Stimulated activated CD8-positive, alpha-beta memory T cell treated with anti-CD3 and anti-CD28 coated beads, Interleukin-12 subunit alpha, Interleukin-12 subunit beta, amount 100 ng/mL, for 1 hour (primary cell): ENCODE results near the gene MTUS2.
"Not testable (repeated sequence)": the region's sequence is repeated elsewhere in the genome, so short reads cannot be mapped to it uniquely, and the experiment has no call there.

Experiments used
- DNase-seq: peaks from one replicate; pipeline ENCODE4 v3.0.0-alpha.2; 2020; ENCODE audit warnings: low read depth

Gene MTUS2

GRCh38 chr13:29164116-29164515 is 344.0 kb downstream of the MTUS2 start:
- DNase-seq: no peak

GRCh38 chr13:29165216-29165615 is 345.1 kb downstream of the MTUS2 start:
- no peak for DNase-seq

GRCh38 chr13:29165840-29166239 is 345.7 kb downstream of the MTUS2 start:
- no peak for DNase-seq

DNA sequence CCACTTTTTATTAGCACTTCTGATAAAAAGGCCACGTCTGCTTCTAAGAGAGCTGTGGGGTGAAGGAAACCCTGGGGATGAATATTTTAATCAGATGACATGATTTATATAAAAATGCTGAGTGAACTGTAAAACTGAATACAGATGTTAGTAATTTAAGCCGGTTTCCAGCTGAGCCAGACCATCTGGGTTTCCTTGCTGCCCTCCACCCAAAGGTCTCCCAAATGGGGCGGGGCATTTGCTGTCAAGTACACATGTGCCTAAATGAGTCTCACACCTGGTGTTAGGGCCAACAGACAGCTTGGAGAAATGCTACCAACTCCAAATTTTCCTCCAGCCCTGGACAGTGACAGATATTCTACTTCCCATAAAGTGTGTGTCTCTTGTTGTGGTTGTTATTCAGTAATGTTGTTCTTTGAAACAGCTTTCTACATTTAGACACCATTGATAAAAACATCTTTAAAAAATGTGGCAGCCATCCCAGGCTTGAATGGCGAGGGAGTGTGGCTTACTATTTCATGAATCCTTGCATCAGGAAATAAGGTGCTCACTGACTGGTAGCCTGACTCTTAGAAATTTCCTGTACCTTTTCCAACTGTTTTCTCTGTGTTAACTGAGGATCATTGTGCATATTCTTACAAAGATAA is 350.4 kb downstream of the MTUS2 start:
- no peak for DNase-seq

- no peak for DNase-seq
Measured at GRCh38 chr13:29171244-29171643, 351.1 kb downstream of the MTUS2 start.

DNA sequence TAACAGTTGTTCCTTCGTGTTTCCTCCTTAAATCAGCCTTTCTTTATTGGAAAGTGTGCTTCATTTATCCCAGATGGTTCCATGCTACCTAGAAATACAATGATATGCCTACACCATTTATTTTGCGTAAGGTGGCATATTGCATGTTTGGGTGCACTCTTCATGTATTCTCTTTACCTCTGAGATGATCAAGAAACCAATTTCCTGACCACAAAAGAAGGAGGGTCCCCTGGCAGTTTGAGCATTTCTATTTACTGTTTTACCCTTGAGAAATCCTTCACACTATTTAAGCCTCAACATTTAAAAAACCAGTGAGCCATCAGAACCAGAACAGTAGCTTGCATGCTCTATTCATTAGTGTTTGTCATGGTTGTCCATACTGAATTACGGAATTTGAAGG is 354.0 kb downstream of the MTUS2 start:
- DNase-seq: no peak

- DNase-seq: no peak
Measured at GRCh38 chr13:29175250-29175873, 355.2 kb downstream of the MTUS2 start.

DNA sequence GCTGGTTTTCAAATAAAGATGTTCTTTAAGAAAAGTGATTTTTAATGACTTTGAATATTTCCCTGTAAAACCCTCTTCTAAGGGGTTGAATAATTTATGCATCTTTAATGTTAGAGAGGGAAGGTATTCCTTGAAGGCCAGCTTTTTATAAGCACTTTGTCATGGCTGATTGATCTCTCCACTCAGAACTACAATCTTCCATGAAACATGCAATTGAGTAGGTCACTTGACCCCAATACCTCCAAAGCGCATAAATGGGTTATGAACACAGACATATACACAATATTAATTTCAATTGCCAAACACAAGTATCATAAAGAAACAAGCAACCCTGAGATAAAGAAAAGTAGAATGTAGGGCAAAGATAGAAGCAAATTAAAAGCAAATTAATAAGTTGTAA is 359.9 kb downstream of the MTUS2 start:
- no peak for DNase-seq

- no peak for DNase-seq
Measured at GRCh38 chr13:29182216-29182615, 362.1 kb downstream of the MTUS2 start.

DNA sequence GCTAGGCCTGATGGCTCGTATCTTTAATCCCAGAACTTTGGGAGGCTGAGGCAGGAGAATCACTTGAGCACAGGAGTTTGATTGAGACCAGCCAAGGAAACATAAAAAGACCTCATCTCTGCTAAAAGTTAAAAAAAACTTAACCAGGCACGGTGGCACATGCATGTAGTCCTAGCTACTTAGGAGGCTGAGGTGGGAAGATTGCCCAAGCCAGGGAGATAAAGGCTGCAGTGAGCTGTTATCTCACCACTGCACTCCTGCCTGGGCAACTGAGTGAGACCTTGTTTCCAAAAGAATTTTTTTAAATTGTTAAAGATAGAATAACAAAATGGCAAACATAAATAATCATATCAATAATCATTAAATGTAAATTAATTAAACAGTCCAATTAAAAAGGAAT is 365.8 kb downstream of the MTUS2 start:
- no peak for DNase-seq

DNA sequence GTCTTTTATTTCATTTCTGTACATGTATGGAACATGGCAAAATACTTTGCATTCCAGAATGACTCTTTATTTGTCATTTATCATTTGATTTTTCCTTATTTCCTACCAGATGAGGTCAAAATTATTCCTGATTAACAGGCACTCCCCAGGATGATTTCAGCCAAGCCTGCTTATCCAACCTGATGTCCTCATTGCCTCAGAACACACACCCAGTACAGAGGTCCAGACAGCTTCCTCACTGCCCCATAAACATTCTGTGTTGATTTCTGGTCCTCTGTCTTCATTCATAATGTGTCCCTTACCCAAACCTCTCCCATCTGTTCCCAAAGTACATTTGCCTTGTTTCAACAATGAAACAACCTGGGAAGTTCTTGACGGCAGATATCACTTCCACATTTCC is 367.4 kb downstream of the MTUS2 start:
- no peak for DNase-seq

- DNase-seq: no peak
Measured at GRCh38 chr13:29190298-29190697, 370.2 kb downstream of the MTUS2 start.

DNA sequence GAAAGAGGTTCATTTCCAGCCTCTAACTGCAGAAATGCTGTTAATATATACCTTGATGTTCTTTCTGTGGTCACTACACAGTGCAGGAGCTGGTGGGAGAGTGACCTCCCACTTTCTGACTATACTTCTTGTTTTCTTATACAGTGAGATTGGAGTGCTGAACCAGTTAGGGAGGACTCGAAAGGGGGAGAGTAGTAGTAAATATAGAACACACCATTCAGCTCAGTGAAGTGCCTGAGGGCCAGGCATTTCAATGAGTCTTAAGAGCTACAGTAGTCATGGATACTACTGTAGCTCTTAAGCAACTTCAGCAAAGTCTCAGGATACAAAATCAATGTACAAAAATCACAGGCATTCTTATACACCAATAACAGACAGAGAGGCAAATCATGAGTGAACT is 372.9 kb downstream of the MTUS2 start:
- DNase-seq: no peak

DNA sequence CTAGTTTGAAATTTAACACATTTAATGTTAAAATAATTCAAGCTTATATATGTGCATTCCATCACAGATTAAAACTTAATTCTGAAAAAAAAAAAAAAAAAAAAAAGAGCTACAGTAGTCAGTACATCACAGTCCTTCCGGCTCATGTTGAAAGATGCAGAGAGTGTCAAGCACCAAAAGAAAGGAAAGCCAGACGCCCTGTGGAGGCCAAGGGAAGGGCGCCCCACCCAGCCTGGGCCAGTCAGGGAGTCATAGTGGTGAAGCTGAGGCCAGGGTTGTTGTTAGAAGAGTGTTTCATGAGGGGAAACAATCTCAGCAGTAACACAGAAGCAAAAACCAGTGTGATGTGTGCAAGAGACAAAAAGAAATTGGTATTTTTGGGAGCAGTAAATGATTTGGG is 375.3 kb downstream of the MTUS2 start:
- no peak for DNase-seq

DNA sequence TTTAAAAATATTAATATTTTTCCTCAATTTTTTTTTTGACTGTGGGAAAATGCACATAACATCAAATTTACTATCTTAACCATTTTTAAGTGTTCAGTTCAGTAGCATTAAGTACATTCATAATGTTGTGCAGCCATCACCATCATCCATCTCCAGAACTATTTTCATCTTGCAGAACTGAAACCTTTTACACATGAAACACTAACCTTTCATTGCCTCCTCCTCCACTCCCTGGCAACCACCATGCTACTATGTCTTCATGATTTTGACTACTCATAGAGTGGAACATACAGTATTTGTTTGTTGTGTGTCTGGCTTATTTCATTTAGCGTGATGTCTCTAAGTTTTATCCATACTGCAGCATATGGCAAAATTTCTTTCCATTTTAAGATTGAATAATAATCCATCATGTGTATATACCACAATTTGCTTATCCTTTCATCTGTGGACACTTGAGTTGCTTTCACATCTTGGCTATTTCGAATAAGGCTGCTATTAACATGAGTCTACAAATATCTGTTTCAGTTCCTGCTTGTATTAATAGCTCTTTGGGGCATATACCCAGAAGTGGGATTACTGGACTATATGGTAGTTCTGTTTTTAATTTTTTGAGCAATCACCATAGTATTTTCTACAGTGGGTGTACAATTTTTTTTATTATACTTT is 376.4 kb downstream of the MTUS2 start:
- DNase-seq: no peak

- not testable (repeated sequence) for DNase-seq
Measured at GRCh38 chr13:29202753-29203152, 382.6 kb downstream of the MTUS2 start.

- no peak for DNase-seq
Measured at GRCh38 chr13:29204651-29205050, 384.5 kb downstream of the MTUS2 start.

GRCh38 chr13:29210676-29211075 is 390.5 kb downstream of the MTUS2 start:
- DNase-seq: no peak

DNA sequence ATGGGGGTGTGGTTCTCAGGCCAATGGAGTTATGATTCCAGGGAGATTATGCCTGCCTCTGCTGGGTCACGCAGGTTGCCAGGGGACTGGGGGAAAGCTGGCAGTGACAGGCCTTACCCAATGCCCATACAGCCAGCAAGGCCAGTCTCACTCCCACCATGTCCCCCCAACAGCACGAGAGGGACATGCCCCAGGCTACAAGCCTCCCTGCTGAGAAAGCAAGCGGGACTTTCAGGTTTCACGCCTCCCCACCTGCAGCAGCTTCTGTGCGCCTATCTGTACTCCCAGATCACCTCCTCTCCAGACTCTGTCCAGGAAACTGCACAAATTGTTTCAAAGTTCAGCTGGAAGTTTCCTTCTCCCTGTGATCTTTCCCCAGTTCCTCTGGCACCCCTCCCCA is 391.0 kb downstream of the MTUS2 start:
- not testable (repeated sequence) for DNase-seq

DNA sequence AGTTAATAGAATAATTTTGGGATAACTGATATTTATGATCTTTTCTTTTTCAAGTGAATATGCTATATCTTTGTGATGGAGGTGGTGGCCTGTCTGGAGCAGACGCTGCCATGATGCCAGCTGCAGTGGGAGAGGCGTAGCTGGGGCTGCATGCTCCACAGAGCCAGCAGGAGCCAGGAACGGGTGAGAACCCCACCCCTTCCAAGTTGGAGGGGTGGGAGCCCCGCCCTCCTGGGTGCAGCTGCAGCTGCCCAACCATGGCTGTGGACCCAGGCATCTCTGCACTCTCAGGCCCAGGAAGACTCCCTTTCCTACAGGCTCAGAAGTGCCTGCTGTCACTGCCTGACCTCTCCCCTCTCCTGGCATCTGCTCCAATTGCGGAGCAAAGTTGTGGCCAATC is 402.3 kb downstream of the MTUS2 start:
- DNase-seq: no peak

- DNase-seq: no peak
Measured at GRCh38 chr13:29224206-29224605, 404.1 kb downstream of the MTUS2 start.

DNA sequence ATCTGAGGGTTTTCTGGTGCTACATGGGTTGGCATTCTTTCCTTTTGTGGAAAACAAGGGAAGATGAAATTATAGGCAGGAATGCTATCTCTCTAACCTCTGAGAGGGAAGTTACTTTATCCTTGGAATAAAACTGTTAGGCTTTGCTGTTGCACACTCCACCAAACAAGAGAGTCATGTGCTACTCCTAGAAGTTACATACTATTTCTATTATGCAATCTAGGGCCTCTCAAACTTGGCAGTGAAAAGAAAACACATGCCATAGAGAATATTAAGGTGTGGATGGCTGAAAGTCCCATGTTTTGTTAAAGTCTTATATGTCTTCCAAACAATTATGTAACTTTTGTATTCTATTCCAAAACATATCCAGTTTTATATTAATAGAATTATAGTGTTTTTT is 407.4 kb downstream of the MTUS2 start:
- DNase-seq: no peak

GRCh38 chr13:29230299-29230845 is 410.2 kb downstream of the MTUS2 start:
- no peak for DNase-seq
